Tibial artery (tissue), 4 donors: ENCODE data around the gene UST.

Source experiments
- DNase-seq, 2 donors: peaks; one replicate each; pipeline ENCODE4 v3.0.0-alpha.2; 2019
- H3K27ac ChIP-seq, 2 donors: fragments of 200-600 bp; sonication (generic) in 1 of 2; 1 replicate in 1 of 2; 2 replicates in 1 of 2; pipeline ENCODE4 v1.5.1; 2018 to 2019; ENCODE audit warnings: mild to moderate bottlenecking in 1 of 2
- H3K27me3 ChIP-seq, 2 donors: fragments of 200-600 bp; sonication (generic) in 1 of 2; one replicate each; pipeline versions ENCODE4 v1.5.1 to v1.6.0; 2016 to 2019
- H3K36me3 ChIP-seq, 3 donors: fragments of 200-600 bp; sonication (generic) in 2 of 3; one replicate each; pipeline ENCODE4 v1.5.1; 2016 to 2019; ENCODE audit warnings: mild to moderate bottlenecking in 2 of 3
- H3K4me1 ChIP-seq, 4 donors: fragments of 200-600 bp; sonication (generic) in 2 of 4; 1 replicate in 3 of 4; 2 replicates in 1 of 4; pipeline ENCODE4 v1.5.1; 2016 to 2019
- H3K4me3 ChIP-seq, 2 donors: fragments of 200-600 bp; sonication (generic) in 1 of 2; 1 replicate in 1 of 2; 2 replicates in 1 of 2; pipeline ENCODE4 v1.5.1; 2018 to 2019; ENCODE audit warnings: mild to moderate bottlenecking in 2 of 2
- H3K9me3 ChIP-seq, 3 donors: fragments of 200-600 bp; sonication (generic) in 1 of 3; one replicate each; pipeline ENCODE4 v1.5.1; 2016 to 2019
- intact Hi-C: fragments of 100-400 bp; cut with DNase I; formaldehyde crosslinking; loops from one replicate; pipeline ENCODE4 v1.15.0; 2023; ENCODE audit warnings: low total_unique reads
- TF ChIP-seq, protein P1 (sequence below), 2 experiments: fragments of 200-600 bp in 1 of 2; fragments of 450-650 bp in 1 of 2; IDR thresholded peaks; one replicate each; pipeline ENCODE4 v1.5.1; 2017 to 2019; ENCODE audit warnings: antibody characterized with exemption in 2 of 2, mild to moderate bottlenecking in 1 of 2, moderate library complexity in 1 of 2

Gene UST

GRCh38 chr6:148825492-148825891 is 78.7 kb downstream of the UST start:
- no peaks in the 10 kb centered on the region for H3K27me3 ChIP-seq
- H3K36me3 ChIP-seq: no peaks in the 10 kb centered on the region
- intact Hi-C loops: no loop called here
- no peak overlapping the region for H3K4me3 ChIP-seq
- H3K4me1 ChIP-seq: no peaks in the 10 kb centered on the region
- no peak overlapping the region for H3K27ac ChIP-seq
- no peaks in the 10 kb centered on the region for H3K9me3 ChIP-seq
- DNase-seq: no peak
- TF ChIP-seq, protein P1, sequence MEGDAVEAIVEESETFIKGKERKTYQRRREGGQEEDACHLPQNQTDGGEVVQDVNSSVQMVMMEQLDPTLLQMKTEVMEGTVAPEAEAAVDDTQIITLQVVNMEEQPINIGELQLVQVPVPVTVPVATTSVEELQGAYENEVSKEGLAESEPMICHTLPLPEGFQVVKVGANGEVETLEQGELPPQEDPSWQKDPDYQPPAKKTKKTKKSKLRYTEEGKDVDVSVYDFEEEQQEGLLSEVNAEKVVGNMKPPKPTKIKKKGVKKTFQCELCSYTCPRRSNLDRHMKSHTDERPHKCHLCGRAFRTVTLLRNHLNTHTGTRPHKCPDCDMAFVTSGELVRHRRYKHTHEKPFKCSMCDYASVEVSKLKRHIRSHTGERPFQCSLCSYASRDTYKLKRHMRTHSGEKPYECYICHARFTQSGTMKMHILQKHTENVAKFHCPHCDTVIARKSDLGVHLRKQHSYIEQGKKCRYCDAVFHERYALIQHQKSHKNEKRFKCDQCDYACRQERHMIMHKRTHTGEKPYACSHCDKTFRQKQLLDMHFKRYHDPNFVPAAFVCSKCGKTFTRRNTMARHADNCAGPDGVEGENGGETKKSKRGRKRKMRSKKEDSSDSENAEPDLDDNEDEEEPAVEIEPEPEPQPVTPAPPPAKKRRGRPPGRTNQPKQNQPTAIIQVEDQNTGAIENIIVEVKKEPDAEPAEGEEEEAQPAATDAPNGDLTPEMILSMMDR (IDR thresholded peaks at IDR 0.05): no peak

GRCh38 chr6:148827416-148828045 is 80.7 kb downstream of the UST start:
- Histone ChIP-seq H3K27me3 (no peaks in the 10 kb centered on the region), H3K27ac (no peak overlapping the region), H3K4me3 (no peak overlapping the region), H3K36me3 (no peaks in the 10 kb centered on the region), H3K4me1 (peaks cover 0 to 8% (median 0%) of the 10 kb centered on the region in 4 donors), H3K9me3 (no peaks in the 10 kb centered on the region)
- DNase-seq: no peak
- TF ChIP-seq, protein P1 (IDR thresholded peaks at IDR 0.05): no peak
- intact Hi-C loops: no loop called here

- H3K27me3 ChIP-seq: no peaks in the 10 kb centered on the region
- no peak overlapping the region for H3K4me3 ChIP-seq
- intact Hi-C loops: no loop called here
- peaks cover 0 to 8% (median 0%) of the 10 kb centered on the region in 4 donors for H3K4me1 ChIP-seq
- TF ChIP-seq, protein P1 (IDR thresholded peaks at IDR 0.05): no peak
- DNase-seq: no peak
- no peaks in the 10 kb centered on the region for H3K9me3 ChIP-seq
- H3K36me3 ChIP-seq: no peaks in the 10 kb centered on the region
- H3K27ac ChIP-seq: no peak overlapping the region
Measured at GRCh38 chr6:148828047-148828446, 81.2 kb downstream of the UST start.

GRCh38 chr6:148829415-148830101 is 82.7 kb downstream of the UST start:
- DNase-seq: no peak
- TF ChIP-seq, protein P1 (IDR thresholded peaks at IDR 0.05): no peak
- peaks cover 0 to 8% (median 0%) of the 10 kb centered on the region in 4 donors for H3K4me1 ChIP-seq
- H3K27me3 ChIP-seq: no peaks in the 10 kb centered on the region
- no peak overlapping the region for H3K4me3 ChIP-seq
- intact Hi-C loops: no loop called here
- H3K36me3 ChIP-seq: no peaks in the 10 kb centered on the region
- H3K27ac ChIP-seq: no peak overlapping the region
- H3K9me3 ChIP-seq: no peaks in the 10 kb centered on the region

GRCh38 chr6:148830614-148831013 is 83.8 kb downstream of the UST start:
- H3K4me1 ChIP-seq: peaks cover 0 to 13% (median 0%) of the 10 kb centered on the region in 4 donors
- no peak overlapping the region for H3K27ac ChIP-seq
- intact Hi-C loops: no loop called here
- no peaks in the 10 kb centered on the region for H3K27me3 ChIP-seq
- H3K36me3 ChIP-seq: no peaks in the 10 kb centered on the region
- TF ChIP-seq, protein P1 (IDR thresholded peaks at IDR 0.05): no peak
- no peak for DNase-seq
- H3K9me3 ChIP-seq: no peaks in the 10 kb centered on the region
- H3K4me3 ChIP-seq: no peak overlapping the region
